SK-N-SH treated with all-trans-retinoic acid at 6 μM for 48 hours (cell line): ENCODE data around the gene GRAMD1B.

Experiments
- ARNTL ChIP-seq: fragments of 450-650 bp; formaldehyde crosslinking; IDR thresholded peaks from 2 replicates; pipeline ENCODE4 v1.5.0; 2020; ENCODE audit warnings: low read depth, mild to moderate bottlenecking, moderate library complexity, borderline replicate concordance
- BACH2 ChIP-seq: fragments of 250-450 bp; sonication (Bioruptor Pico); IDR thresholded peaks from 2 replicates; pipeline ENCODE4 v1.9.0; 2021; ENCODE audit warnings: mild to moderate bottlenecking, borderline replicate concordance
- CREB5 ChIP-seq: fragments of 250-450 bp; sonication (Bioruptor Pico); IDR thresholded peaks from 2 replicates; pipeline ENCODE4 v1.5.1; 2020; ENCODE audit warnings: low read depth, mild to moderate bottlenecking, moderate library complexity
- CSDC2 ChIP-seq: fragments of 250-450 bp; sonication (Bioruptor Pico); IDR thresholded peaks from 2 replicates; pipeline ENCODE4 v1.5.0; 2020; ENCODE audit warnings: mild to moderate bottlenecking, moderate library complexity
- ESRRG ChIP-seq: fragments of 250-450 bp; sonication (Bioruptor Pico); IDR thresholded peaks from 2 replicates; pipeline ENCODE4 v1.6.1; 2021; ENCODE audit warnings: mild to moderate bottlenecking
- GLIS3 ChIP-seq: fragments of 250-450 bp; sonication (Bioruptor Pico); IDR thresholded peaks from 2 replicates; pipeline ENCODE4 v1.5.0; 2020; ENCODE audit warnings: mild to moderate bottlenecking, moderate library complexity
- ISL1 ChIP-seq: fragments of 250-450 bp; sonication (Bioruptor Pico); IDR thresholded peaks from 2 replicates; pipeline ENCODE4 v2.1.2; 2022; ENCODE audit warnings: mild to moderate bottlenecking, moderate library complexity
- OSR1 ChIP-seq: fragments of 250-450 bp; sonication (Bioruptor Pico); IDR thresholded peaks from 2 replicates; pipeline ENCODE4 v1.8.0; 2022; ENCODE audit warnings: moderate library complexity, mild to moderate bottlenecking, inconsistent platforms
- PATZ1 ChIP-seq: fragments of 250-450 bp; sonication (Bioruptor Pico); IDR thresholded peaks from 2 replicates; pipeline ENCODE4 v1.8.0; 2020; ENCODE audit warnings: mild to moderate bottlenecking, moderate library complexity, borderline replicate concordance
- PPARA ChIP-seq: fragments of 250-450 bp; sonication (Bioruptor Pico); IDR thresholded peaks from 2 replicates; pipeline ENCODE4 v1.5.0; 2020; ENCODE audit warnings: mild to moderate bottlenecking, borderline replicate concordance
- RARB ChIP-seq: fragments of 250-450 bp; sonication (Bioruptor Pico); IDR thresholded peaks from 2 replicates; pipeline ENCODE4 v1.8.0; 2021; ENCODE audit warnings: mild to moderate bottlenecking, moderate library complexity
- TCF4 ChIP-seq: fragments of 250-450 bp; sonication (Bioruptor Pico); IDR thresholded peaks from 2 replicates; pipeline ENCODE4 v1.8.0; 2021; ENCODE audit warnings: mild to moderate bottlenecking, moderate library complexity, borderline replicate concordance
- ZFP30 ChIP-seq: fragments of 450-650 bp; formaldehyde crosslinking; IDR thresholded peaks from 2 replicates; pipeline ENCODE4 v1.5.0; 2022; ENCODE audit warnings: mild to moderate bottlenecking, moderate library complexity
- ZNF8 ChIP-seq: fragments of 450-650 bp; formaldehyde crosslinking; IDR thresholded peaks from 2 replicates; pipeline ENCODE4 v1.5.0; 2020; ENCODE audit warnings: mild to moderate bottlenecking, moderate library complexity

GRCh38 chr11:123535401-123535800, 105.3 kb downstream of the GRAMD1B start:
- TF ChIP-seq PATZ1 (CRISPR knock-in tag) (no peak), PPARA (CRISPR knock-in tag) (no peak), RARB (CRISPR knock-in tag) (no peak), TCF4 (CRISPR knock-in tag) (no peak), CREB5 (no peak), ARNTL (CRISPR knock-in tag) (no peak), ZFP30 (CRISPR knock-in tag) (no peak), CSDC2 (no peak), OSR1 (no peak), ISL1 (no peak), ZNF8 (no peak), ESRRG (CRISPR knock-in tag) (no peak), GLIS3 (CRISPR knock-in tag) (no peak), BACH2 (CRISPR knock-in tag) (no peak)
